H7 (cell line): ENCODE measurements around the gene GALE. TPM values are rescaled to one million over a fixed set of nuclear protein-coding genes. Genes with fewer than 3 reads are reported as not detected.
"Not testable (repeated sequence)": the region's sequence is repeated elsewhere in the genome, so short reads cannot be mapped to it uniquely, and the experiment has no call there.

Experiments used
- DNase-seq: peaks from one replicate; pipeline ENCODE4 v3.0.0; 2012
- H3K27me3 ChIP-seq: 2 replicates; pipeline ENCODE4 v1.6.0; 2011; ENCODE audit warnings: mild to moderate bottlenecking, low read length; ENCODE audit not compliant: control insufficient read depth, insufficient read depth
- H3K36me3 ChIP-seq: replicated peaks from 2 replicates; pipeline ENCODE4 v1.5.1; 2011; ENCODE audit warnings: low read length; ENCODE audit not compliant: control insufficient read depth, insufficient read depth
- H3K4me3 ChIP-seq: 2 replicates; pipeline ENCODE4 v1.5.1; 2011; ENCODE audit warnings: low read depth, mild to moderate bottlenecking, control low read depth, low read length, moderate library complexity; ENCODE audit not compliant: insufficient read depth
- total RNA-seq: library from RNA; depleted of rRNA; stranded (reverse); fragments of >200 nt; shearing (Covaris generic); gene quantifications from 2 replicates; pipeline ENCODE4 v1.2.3, GENCODE V29; 2014

Gene GALE
- total RNA-seq, 1 experiment from 2014 or later = 103 TPM

- H3K36me3 ChIP-seq = no peaks in the 10 kb centered on the region
- no peak for DNase-seq
Observed at GRCh38 chr1:23824711-23825075, 24.1 kb upstream of the GALE start.

GRCh38 chr1:23823767-23824166 lies 23.2 kb upstream of the GALE start:
- Histone ChIP-seq H3K4me3 (no peak overlapping the region), H3K27me3 (no peaks in the 10 kb centered on the region), H3K36me3 (no peaks in the 10 kb centered on the region)
- no peak for DNase-seq

More at GRCh38 chr1:23824711-23825075, 24.1 kb upstream of the GALE start:
- Histone ChIP-seq H3K4me3 (peak overlapping the region; percentile 98), H3K27me3 (no peaks in the 10 kb centered on the region)

- Histone ChIP-seq H3K36me3 (peaks cover 2% of the 10 kb centered on the region), H3K27me3 (no peaks in the 10 kb centered on the region), H3K4me3 (no peak overlapping the region)
- no peak for DNase-seq
Observed at GRCh38 chr1:23817633-23818032, 17.1 kb upstream of the GALE start.

GRCh38 chr1:23816906-23817305 lies 16.4 kb upstream of the GALE start:
- H3K27me3 ChIP-seq = no peaks in the 10 kb centered on the region
- H3K36me3 ChIP-seq = peaks cover 2% of the 10 kb centered on the region
- no peak for DNase-seq
- no peak overlapping the region for H3K4me3 ChIP-seq

GRCh38 chr1:23816361-23816760 lies 15.8 kb upstream of the GALE start:
- Histone ChIP-seq H3K27me3 (no peaks in the 10 kb centered on the region), H3K4me3 (no peak overlapping the region), H3K36me3 (peaks cover 2% of the 10 kb centered on the region)
- DNase-seq = no peak

- DNase-seq = no peak
- H3K36me3 ChIP-seq = peaks cover 2% of the 10 kb centered on the region
Observed at GRCh38 chr1:23814016-23814415, 13.5 kb upstream of the GALE start.

GRCh38 chr1:23810818-23811540 lies 10.4 kb upstream of the GALE start:
- no peak overlapping the region for H3K4me3 ChIP-seq
- peak; percentile 84 for DNase-seq
- H3K27me3 ChIP-seq = no peaks in the 10 kb centered on the region
- no peaks in the 10 kb centered on the region; the same call in none of the 2 replicates for H3K36me3 ChIP-seq

More at GRCh38 chr1:23814016-23814415, 13.5 kb upstream of the GALE start:
- Histone ChIP-seq H3K27me3 (no peaks in the 10 kb centered on the region), H3K4me3 (no peak overlapping the region)

GRCh38 chr1:23809751-23810171 lies 9.2 kb upstream of the GALE start:
- DNase-seq = peak; percentile 88
- H3K27me3 ChIP-seq = no peaks in the 10 kb centered on the region
- H3K36me3 ChIP-seq = no peaks in the 10 kb centered on the region; the same call in 1 of the 2 replicates
- no peak overlapping the region for H3K4me3 ChIP-seq

GRCh38 chr1:23807453-23807852 lies 6.9 kb upstream of the GALE start:
- Histone ChIP-seq H3K36me3 (no peaks in the 10 kb centered on the region; the same call in 1 of the 2 replicates), H3K4me3 (no peak overlapping the region), H3K27me3 (no peaks in the 10 kb centered on the region)
- no peak for DNase-seq

- Histone ChIP-seq H3K36me3 (no peaks in the 10 kb centered on the region), H3K27me3 (peaks cover 6% of the 10 kb centered on the region; the same call in 1 of the 2 replicates), H3K4me3 (no peak overlapping the region)
- peak; percentile 16 for DNase-seq
Observed at GRCh38 chr1:23806280-23806679, 5.7 kb upstream of the GALE start.

- Histone ChIP-seq H3K4me3 (no peak overlapping the region), H3K36me3 (no peaks in the 10 kb centered on the region), H3K27me3 (peaks cover 9% of the 10 kb centered on the region; the same call in 1 of the 2 replicates)
- DNase-seq = no peak
Observed at GRCh38 chr1:23805025-23805424, 4.5 kb upstream of the GALE start.

GRCh38 chr1:23804183-23804835 lies 3.8 kb upstream of the GALE start:
- Histone ChIP-seq H3K36me3 (no peaks in the 10 kb centered on the region), H3K27me3 (peaks cover 9% of the 10 kb centered on the region; the same call in 1 of the 2 replicates), H3K4me3 (no peak overlapping the region)
- peak; percentile 39 for DNase-seq

GRCh38 chr1:23803674-23804073 lies 3.1 kb upstream of the GALE start:
- DNase-seq = no peak
- Histone ChIP-seq H3K4me3 (no peak overlapping the region), H3K36me3 (no peaks in the 10 kb centered on the region; the same call in 1 of the 2 replicates), H3K27me3 (peaks cover 9% of the 10 kb centered on the region; the same call in 1 of the 2 replicates)

GRCh38 chr1:23802809-23803342 lies 2.3 kb upstream of the GALE start:
- not testable (repeated sequence) for H3K4me3 ChIP-seq, DNase-seq, H3K36me3 ChIP-seq

GRCh38 chr1:23801876-23802275 lies 1.3 kb upstream of the GALE start:
- peaks cover 8% of the 10 kb centered on the region for H3K36me3 ChIP-seq
- DNase-seq = no peak
- peaks cover 9% of the 10 kb centered on the region; the same call in 1 of the 2 replicates for H3K27me3 ChIP-seq
- no peak overlapping the region for H3K4me3 ChIP-seq

More at GRCh38 chr1:23802809-23803342, 2.3 kb upstream of the GALE start:
- not testable (repeated sequence) for H3K27me3 ChIP-seq
